ENCODE results near the gene CCNO. TPM values are rescaled to one million over a fixed set of nuclear protein-coding genes. Genes with fewer than 3 reads are reported as not detected.

Gene CCNO
- total RNA-seq, 1 experiment from 2014 or later: 12.1 TPM

DNA sequence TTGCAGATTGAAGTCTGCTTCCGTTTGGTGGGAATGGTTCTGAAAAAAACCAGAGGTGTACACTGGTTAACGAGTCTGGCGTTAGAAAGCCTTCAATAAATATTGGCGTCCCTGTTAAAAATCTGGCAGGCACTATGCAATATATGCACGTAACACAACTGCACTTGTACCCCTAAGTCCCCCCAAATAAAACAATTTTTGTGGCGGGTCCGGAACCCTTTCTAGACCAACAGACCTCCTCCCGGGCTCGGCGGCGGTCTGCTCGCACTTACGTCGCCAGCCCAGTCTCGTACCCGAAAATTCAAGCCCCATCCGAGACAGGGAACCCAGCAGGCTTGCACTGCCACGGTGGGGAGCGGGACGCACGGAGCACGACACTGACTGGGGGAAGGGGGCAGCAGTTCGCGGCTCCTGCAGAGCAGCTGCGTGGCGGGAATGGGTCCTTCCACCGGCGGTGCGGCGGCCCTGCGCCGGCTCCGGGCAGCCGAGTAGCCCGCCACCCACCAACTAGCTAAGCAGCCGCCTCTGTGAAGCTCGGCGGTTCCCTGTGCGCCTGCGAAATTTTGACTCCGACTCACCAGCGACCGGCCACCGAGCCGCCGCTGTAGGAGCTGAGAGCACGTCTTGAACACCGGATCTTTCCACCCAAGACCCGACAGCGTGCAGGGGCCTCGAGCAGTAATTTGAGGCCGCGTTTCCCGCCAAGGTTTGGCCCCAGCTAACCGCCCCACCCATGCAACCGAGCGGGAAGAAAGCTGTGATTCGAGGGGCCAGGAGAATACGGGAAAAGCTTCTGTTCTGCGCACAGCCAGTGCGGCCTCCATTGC lies 10.2 kb downstream of the CCNO start:
- no peak overlapping the region for H3K4me2 ChIP-seq (ENCODE audit: low read length)
- CTCF ChIA-PET: no interaction called here
- RAD21 ChIA-PET (ENCODE audit: low non-redundant PET in 1 of 2, low total read pairs in 2 of 2, uncharacterized antibody in 2 of 2, unreplicated experiment in 2 of 2): no interaction called here
- POLR2A ChIA-PET: no interaction called here
- H3K4me3 ChIP-seq (replicated peaks in 1 of 2; ENCODE audit: low read depth in 1 of 2, low read length in 2 of 2): no peak overlapping the region
- H3K9me3 ChIP-seq (ENCODE audit: control insufficient read depth in 1 of 2, insufficient read depth in 1 of 2, low read depth in 1 of 2, low read length in 2 of 2): no peaks in the 10 kb centered on the region
- intact Hi-C loops (cut with micrococcal nuclease): no loop called here
- peaks cover 3% of the 10 kb centered on the region; the same call in 1 of the 2 replicates for H3K79me2 ChIP-seq (ENCODE audit: insufficient read depth, low read length)
- H3K27me3 ChIP-seq (ENCODE audit: insufficient read depth, low read length): no peaks in the 10 kb centered on the region
- no TSS peak for BruUV-seq (replicated peaks)
- H3K9me2 ChIP-seq (ENCODE audit: insufficient read depth): 0 out of 2 replicates have a peak, but pooled peaks cover 1% of the 10 kb centered on the region
- DNase-seq (ENCODE audit: low read depth, low spot score): no peak
- H3K36me3 ChIP-seq (ENCODE audit: control insufficient read depth in 1 of 2, insufficient read depth in 2 of 2, low read length in 2 of 2): peaks cover 5 to 6% of the 10 kb centered on the region in 2 experiments; a peak in 1 of 4 replicates
- no peak overlapping the region for H2AFZ ChIP-seq (ENCODE audit: low read depth, low read length, poor library complexity, severe bottlenecking)
- peaks cover 23 to 36% of the 10 kb centered on the region in 2 experiments for H3K4me1 ChIP-seq (ENCODE audit: control insufficient read depth in 1 of 2, insufficient read depth in 2 of 2, low read length in 2 of 2)
- ATAC-seq: no peak
- TF ChIP-seq SRF (IDR thresholded peaks at IDR 0.05; ENCODE audit: low read depth) (no peak), SP1 (IDR thresholded peaks at IDR 0.05; ENCODE audit: low read depth) (no peak), YY1 (IDR thresholded peaks at IDR 0.05; ENCODE audit: extremely low read depth, insufficient replicate concordance, low read depth, low read length) (no peak), FOSL1 (IDR thresholded peaks at IDR 0.05; ENCODE audit: low read depth) (no peak), CEBPB (IDR thresholded peaks at IDR 0.05; ENCODE audit: low read depth) (no peak), ZNF274 (IDR thresholded peaks at IDR 0.05; ENCODE audit: low read depth, low read length) (no peak), SIN3A (IDR thresholded peaks at IDR 0.05; ENCODE audit: low read depth) (no peak), EZH2 (IDR thresholded peaks at IDR 0.05) (no peak), POLR2A (IDR thresholded peaks at IDR 0.05; ENCODE audit: borderline replicate concordance, extremely low read depth, insufficient read depth, insufficient read length) (no peak), JUND (IDR thresholded peaks at IDR 0.05) (no peak)
- TF ChIP-seq, protein P1, sequence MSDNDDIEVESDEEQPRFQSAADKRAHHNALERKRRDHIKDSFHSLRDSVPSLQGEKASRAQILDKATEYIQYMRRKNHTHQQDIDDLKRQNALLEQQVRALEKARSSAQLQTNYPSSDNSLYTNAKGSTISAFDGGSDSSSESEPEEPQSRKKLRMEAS (IDR thresholded peaks at IDR 0.05): no peak
- TF ChIP-seq, protein P2, sequence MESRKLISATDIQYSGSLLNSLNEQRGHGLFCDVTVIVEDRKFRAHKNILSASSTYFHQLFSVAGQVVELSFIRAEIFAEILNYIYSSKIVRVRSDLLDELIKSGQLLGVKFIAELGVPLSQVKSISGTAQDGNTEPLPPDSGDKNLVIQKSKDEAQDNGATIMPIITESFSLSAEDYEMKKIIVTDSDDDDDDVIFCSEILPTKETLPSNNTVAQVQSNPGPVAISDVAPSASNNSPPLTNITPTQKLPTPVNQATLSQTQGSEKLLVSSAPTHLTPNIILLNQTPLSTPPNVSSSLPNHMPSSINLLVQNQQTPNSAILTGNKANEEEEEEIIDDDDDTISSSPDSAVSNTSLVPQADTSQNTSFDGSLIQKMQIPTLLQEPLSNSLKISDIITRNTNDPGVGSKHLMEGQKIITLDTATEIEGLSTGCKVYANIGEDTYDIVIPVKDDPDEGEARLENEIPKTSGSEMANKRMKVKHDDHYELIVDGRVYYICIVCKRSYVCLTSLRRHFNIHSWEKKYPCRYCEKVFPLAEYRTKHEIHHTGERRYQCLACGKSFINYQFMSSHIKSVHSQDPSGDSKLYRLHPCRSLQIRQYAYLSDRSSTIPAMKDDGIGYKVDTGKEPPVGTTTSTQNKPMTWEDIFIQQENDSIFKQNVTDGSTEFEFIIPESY (IDR thresholded peaks at IDR 0.05; ENCODE audit: extremely low read depth, insufficient replicate concordance, low read length): no peak
- TF ChIP-seq, protein P3, sequence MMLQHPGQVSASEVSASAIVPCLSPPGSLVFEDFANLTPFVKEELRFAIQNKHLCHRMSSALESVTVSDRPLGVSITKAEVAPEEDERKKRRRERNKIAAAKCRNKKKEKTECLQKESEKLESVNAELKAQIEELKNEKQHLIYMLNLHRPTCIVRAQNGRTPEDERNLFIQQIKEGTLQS (IDR thresholded peaks at IDR 0.05): no peak
- TF ChIP-seq, protein P4, sequence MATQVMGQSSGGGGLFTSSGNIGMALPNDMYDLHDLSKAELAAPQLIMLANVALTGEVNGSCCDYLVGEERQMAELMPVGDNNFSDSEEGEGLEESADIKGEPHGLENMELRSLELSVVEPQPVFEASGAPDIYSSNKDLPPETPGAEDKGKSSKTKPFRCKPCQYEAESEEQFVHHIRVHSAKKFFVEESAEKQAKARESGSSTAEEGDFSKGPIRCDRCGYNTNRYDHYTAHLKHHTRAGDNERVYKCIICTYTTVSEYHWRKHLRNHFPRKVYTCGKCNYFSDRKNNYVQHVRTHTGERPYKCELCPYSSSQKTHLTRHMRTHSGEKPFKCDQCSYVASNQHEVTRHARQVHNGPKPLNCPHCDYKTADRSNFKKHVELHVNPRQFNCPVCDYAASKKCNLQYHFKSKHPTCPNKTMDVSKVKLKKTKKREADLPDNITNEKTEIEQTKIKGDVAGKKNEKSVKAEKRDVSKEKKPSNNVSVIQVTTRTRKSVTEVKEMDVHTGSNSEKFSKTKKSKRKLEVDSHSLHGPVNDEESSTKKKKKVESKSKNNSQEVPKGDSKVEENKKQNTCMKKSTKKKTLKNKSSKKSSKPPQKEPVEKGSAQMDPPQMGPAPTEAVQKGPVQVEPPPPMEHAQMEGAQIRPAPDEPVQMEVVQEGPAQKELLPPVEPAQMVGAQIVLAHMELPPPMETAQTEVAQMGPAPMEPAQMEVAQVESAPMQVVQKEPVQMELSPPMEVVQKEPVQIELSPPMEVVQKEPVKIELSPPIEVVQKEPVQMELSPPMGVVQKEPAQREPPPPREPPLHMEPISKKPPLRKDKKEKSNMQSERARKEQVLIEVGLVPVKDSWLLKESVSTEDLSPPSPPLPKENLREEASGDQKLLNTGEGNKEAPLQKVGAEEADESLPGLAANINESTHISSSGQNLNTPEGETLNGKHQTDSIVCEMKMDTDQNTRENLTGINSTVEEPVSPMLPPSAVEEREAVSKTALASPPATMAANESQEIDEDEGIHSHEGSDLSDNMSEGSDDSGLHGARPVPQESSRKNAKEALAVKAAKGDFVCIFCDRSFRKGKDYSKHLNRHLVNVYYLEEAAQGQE (IDR thresholded peaks at IDR 0.05; ENCODE audit: low read depth): no peak
- H3K27ac ChIP-seq (ENCODE audit: low read depth, low read length): no peak overlapping the region
- H3K9ac ChIP-seq (ENCODE audit: low read length): no peak overlapping the region
- H4K20me1 ChIP-seq (ENCODE audit: insufficient read depth): no peaks in the 10 kb centered on the region
